ENCODE results near the gene KRTAP4-1.

DNA sequence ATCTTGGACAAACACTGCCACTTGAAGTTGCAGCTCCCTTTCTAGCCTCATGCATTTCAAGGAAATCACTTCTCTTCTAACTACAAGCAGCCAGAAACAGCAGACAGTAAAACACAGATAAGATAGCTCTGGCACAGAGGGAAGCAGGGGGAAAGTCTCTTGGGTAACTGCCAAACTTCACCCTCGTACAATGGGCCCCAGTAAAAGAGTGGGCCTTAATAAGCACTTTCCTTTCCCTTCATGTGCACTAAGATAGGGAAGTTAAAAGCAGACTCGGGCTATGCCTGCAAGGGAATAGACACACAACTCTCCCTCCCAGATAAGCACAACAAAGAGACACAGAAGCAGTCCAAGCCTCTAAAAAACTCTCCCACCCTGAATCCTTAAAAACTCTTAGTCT, 30.9 kb downstream of the KRTAP4-1 start:
- TF ChIP-seq, protein P1, sequence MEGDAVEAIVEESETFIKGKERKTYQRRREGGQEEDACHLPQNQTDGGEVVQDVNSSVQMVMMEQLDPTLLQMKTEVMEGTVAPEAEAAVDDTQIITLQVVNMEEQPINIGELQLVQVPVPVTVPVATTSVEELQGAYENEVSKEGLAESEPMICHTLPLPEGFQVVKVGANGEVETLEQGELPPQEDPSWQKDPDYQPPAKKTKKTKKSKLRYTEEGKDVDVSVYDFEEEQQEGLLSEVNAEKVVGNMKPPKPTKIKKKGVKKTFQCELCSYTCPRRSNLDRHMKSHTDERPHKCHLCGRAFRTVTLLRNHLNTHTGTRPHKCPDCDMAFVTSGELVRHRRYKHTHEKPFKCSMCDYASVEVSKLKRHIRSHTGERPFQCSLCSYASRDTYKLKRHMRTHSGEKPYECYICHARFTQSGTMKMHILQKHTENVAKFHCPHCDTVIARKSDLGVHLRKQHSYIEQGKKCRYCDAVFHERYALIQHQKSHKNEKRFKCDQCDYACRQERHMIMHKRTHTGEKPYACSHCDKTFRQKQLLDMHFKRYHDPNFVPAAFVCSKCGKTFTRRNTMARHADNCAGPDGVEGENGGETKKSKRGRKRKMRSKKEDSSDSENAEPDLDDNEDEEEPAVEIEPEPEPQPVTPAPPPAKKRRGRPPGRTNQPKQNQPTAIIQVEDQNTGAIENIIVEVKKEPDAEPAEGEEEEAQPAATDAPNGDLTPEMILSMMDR (IDR thresholded peaks at IDR 0.05; ENCODE audit: poor library complexity): no peak
- no peak for TF ChIP-seq EZH2phosphoT487 (IDR thresholded peaks at IDR 0.05; ENCODE audit: low read depth, severe bottlenecking, unreplicated experiment)
- TF ChIP-seq EZH2 (IDR thresholded peaks at IDR 0.05; ENCODE audit: borderline replicate concordance): no peak
